PFSK-1 (cell line): Measurements from ENCODE around the gene LINGO1.

Experiments
- POLR2AphosphoS5 ChIP-seq: IDR thresholded peaks from 2 replicates; pipeline ENCODE4 v1.6.1; 2012; ENCODE audit warnings: low read depth, mild to moderate bottlenecking, control low read depth, low read length, moderate library complexity
- REST ChIP-seq, 2 experiments: IDR thresholded peaks; 2 replicates each; pipeline versions ENCODE4 v1.6.1 to v1.8.0; 2011 to 2012; ENCODE audit warnings: low read depth in 2 of 2, low read length in 2 of 2, control low read depth in 1 of 2, inconsistent platforms in 1 of 2, mild to moderate bottlenecking in 1 of 2, moderate library complexity in 1 of 2; ENCODE audit not compliant: insufficient read depth in 1 of 2
- SIN3A ChIP-seq: IDR thresholded peaks from 2 replicates; pipeline ENCODE4 v1.6.1; 2012; ENCODE audit warnings: mild to moderate bottlenecking, low read length, moderate library complexity, borderline replicate concordance; ENCODE audit not compliant: insufficient read depth

- no peak for TF ChIP-seq REST (IDR thresholded peaks at IDR 0.05; ENCODE audit: insufficient read depth in 1 of 2, low read depth in 2 of 2, low read length in 2 of 2)
- no peak for TF ChIP-seq POLR2AphosphoS5
- no peak for TF ChIP-seq SIN3A
Measured at GRCh38 chr15:77637851-77638692, 5.4 kb upstream of the LINGO1 start.
